ENCODE measurements around the gene SPATA46. TPM values are rescaled to one million over a fixed set of nuclear protein-coding genes. Genes with fewer than 3 reads are reported as not detected.

Gene SPATA46
- total and polyA plus RNA-seq, 2 of the 8 experiments (the other 6 are each of a cell fraction or from before 2014, with no cell fraction given) = not detected

DNA sequence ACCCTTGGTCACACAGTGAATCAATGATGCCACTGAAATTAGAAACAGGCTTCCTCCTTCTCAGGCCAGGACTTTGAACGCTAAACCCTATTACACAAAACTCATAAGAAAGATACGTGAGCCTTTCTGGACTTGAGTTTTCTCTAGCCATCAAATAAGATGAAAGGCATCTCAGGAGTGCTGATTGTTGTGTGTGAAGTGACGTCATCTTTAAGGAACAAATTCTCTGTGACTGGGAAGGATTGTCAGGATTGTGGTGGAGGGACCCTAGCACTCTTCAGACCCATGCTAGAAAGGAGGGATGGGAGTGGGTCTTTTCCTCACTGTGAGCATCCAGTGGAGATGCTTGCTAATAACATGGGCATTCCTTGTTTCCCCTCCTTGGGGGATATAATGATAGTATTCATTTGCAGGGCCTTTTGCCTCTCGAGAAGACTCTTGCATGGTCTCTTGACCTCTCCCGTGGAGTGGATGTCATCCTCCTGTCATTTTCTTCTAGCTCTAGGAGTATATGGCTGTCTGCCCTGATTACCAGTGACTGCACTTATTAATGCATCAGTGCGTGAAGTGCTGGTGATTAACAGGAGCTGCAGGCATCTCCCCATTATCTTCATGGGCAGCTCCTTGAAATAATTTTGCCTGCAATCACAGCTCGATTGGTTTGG is 39.9 kb downstream of the SPATA46 start:
- H2AFZ ChIP-seq (ENCODE audit: low read length) = no peak overlapping the region
- H4K20me1 ChIP-seq (replicated peaks in 1 of 2; ENCODE audit: control insufficient read depth in 1 of 2, insufficient read depth in 2 of 2, low read length in 2 of 2) = no peaks in the 10 kb centered on the region
- H3K79me1 ChIP-seq (ENCODE audit: low read depth, low read length) = no peaks in the 10 kb centered on the region
- H3K23ac ChIP-seq (ENCODE audit: insufficient read length) = no peak overlapping the region
- no peak overlapping the region for H3K18ac ChIP-seq (ENCODE audit: extremely low read depth, low read length)
- no peaks in the 10 kb centered on the region for H3K79me2 ChIP-seq (ENCODE audit: control insufficient read depth in 1 of 2, insufficient read depth in 2 of 2, low read length in 2 of 2)
- H2BK15ac ChIP-seq (ENCODE audit: low read length) = no peak overlapping the region
- no peak overlapping the region for H2BK120ac ChIP-seq (replicated peaks; ENCODE audit: low read depth, low read length)
- no peak for FAIRE-seq
- no peak overlapping the region for H2AK5ac ChIP-seq (ENCODE audit: low read depth, low read length)
- no peak overlapping the region for H3K14ac ChIP-seq (ENCODE audit: insufficient read length)
- H3K9ac ChIP-seq (replicated peaks in 1 of 4; ENCODE audit: extremely low read depth in 1 of 4, low read depth in 3 of 4, low read length in 3 of 4) = no peak overlapping the region
- TF ChIP-seq RBBP5 (IDR thresholded peaks at IDR 0.05; ENCODE audit: borderline replicate concordance, low read depth, low read length) (no peak), KDM5A (IDR thresholded peaks at IDR 0.05; ENCODE audit: low read length) (no peak), MAX (IDR thresholded peaks at IDR 0.05) (no peak)
- H3K9me3 ChIP-seq (ENCODE audit: insufficient read depth in 2 of 2, low read depth in 1 of 2, low read length in 1 of 2) = no peaks in the 10 kb centered on the region
- POLR2A ChIA-PET (ENCODE audit: partially characterized antibody) = no interaction called here
- no peak overlapping the region for H3K4me3 ChIP-seq (ENCODE audit: extremely low read depth in 1 of 4, insufficient read depth in 2 of 4, low read depth in 3 of 4, low read length in 4 of 4)
- no peak overlapping the region for H4K8ac ChIP-seq (ENCODE audit: extremely low read depth, insufficient read depth, low read length)
- DNase-seq (ENCODE audit: low read depth in 1 of 2, low spot score in 2 of 2) = no peak
- H4K5ac ChIP-seq (ENCODE audit: insufficient read length, low read depth, low read length) = no peak overlapping the region
- no peak overlapping the region for H4K91ac ChIP-seq (replicated peaks; ENCODE audit: insufficient read length, low read length)
- no peak overlapping the region for H2BK20ac ChIP-seq (ENCODE audit: low read length)
- no peak overlapping the region for H3K56ac ChIP-seq (replicated peaks; ENCODE audit: insufficient read length, low read depth, low read length)
- H3K4me1 ChIP-seq (replicated peaks in 1 of 4; ENCODE audit: control insufficient read depth in 3 of 4, insufficient read depth in 4 of 4, low read length in 3 of 4) = no peaks in the 10 kb centered on the region
- no peaks in the 10 kb centered on the region for H3K23me2 ChIP-seq (ENCODE audit: low read depth, low read length)
- no peaks in the 10 kb centered on the region for H3K27me3 ChIP-seq (replicated peaks in 1 of 4; ENCODE audit: control insufficient read depth in 3 of 4, extremely low read depth in 1 of 4, insufficient read depth in 3 of 4, low read length in 3 of 4)
- H3K4ac ChIP-seq (replicated peaks; ENCODE audit: insufficient read length, low read depth, low read length) = no peak overlapping the region
- H3K27ac ChIP-seq (ENCODE audit: low read depth, low read length) = no peak overlapping the region
- 0 out of 8 replicates have a peak, but pooled peaks cover 0 to 2% (median 0%) of the 10 kb centered on the region in 4 experiments for H3K36me3 ChIP-seq (ENCODE audit: control insufficient read depth in 2 of 4, insufficient read depth in 4 of 4, low read length in 3 of 4)
- WGBS, 2 experiments (ENCODE audit: extremely low coverage in 1 of 2, insufficient coverage in 1 of 2, insufficient read length in 1 of 2, insufficient replicate concordance in 2 of 2, low coverage in 1 of 2, low lambda C conversion rate in 2 of 2, missing lambda C conversion rate in 1 of 2) = 85% methylated on average over 7 of the region's 7 CpGs; no CpG with 5 or more reads in 1 of the 2 experiments
- CTCF ChIA-PET (ENCODE audit: partially characterized antibody) = interaction anchor here (0.5 to 9.2 kb wide), 2 partner anchors 19 to 164 kb away, joined by 3 to 59 read pairs; no protein-coding TSS in a partner anchor
- no peak overlapping the region for H2BK12ac ChIP-seq (ENCODE audit: low read depth, low read length)
- no peak overlapping the region for H3K4me2 ChIP-seq (ENCODE audit: insufficient read depth in 1 of 2, low read depth in 2 of 2, low read length in 2 of 2)
- H2BK5ac ChIP-seq (ENCODE audit: low read depth, low read length) = no peak overlapping the region
